Keratinocyte (primary cell): Measurements from ENCODE around the gene KLC1. TPM values are rescaled to one million over a fixed set of nuclear protein-coding genes. Genes with fewer than 3 reads are reported as not detected.

Source experiments
- DNase-seq: peaks from one replicate; pipeline ENCODE4 v3.0.0-alpha.2; 2011; ENCODE audit warnings: low read depth, missing footprints, low spot score
- FAIRE-seq: peaks from 2 replicates; lab custom pipeline; 2011; peaks lifted over from hg19 to GRCh38; lab: Jason Lieb, UNC
- H2AFZ ChIP-seq: 2 replicates; pipeline ENCODE4 v1.6.0; 2012; ENCODE audit warnings: low read length, control low read depth, inconsistent platforms; ENCODE audit not compliant: control insufficient read depth
- H3K27ac ChIP-seq: 2 replicates; pipeline ENCODE4 v1.5.1; 2011; ENCODE audit warnings: low read length; ENCODE audit not compliant: control insufficient read depth, insufficient read depth
- H3K27me3 ChIP-seq: 3 replicates; pipeline ENCODE4 v1.6.0; 2011; ENCODE audit warnings: low read length; ENCODE audit not compliant: control insufficient read depth, insufficient read depth; ENCODE audit errors: extremely low read depth
- H3K36me3 ChIP-seq, 2 experiments: 2 replicates in 1 of 2; 3 replicates in 1 of 2; pipeline ENCODE4 v1.5.1; 2011; ENCODE audit warnings: low read length in 2 of 2, mild to moderate bottlenecking in 1 of 2; ENCODE audit not compliant: control insufficient read depth in 2 of 2, insufficient read depth in 2 of 2; ENCODE audit errors: extremely low read depth in 1 of 2
- H3K4me1 ChIP-seq: 3 replicates; pipeline ENCODE4 v1.5.1; 2011; ENCODE audit warnings: low read length; ENCODE audit not compliant: control insufficient read depth, insufficient read depth; ENCODE audit errors: extremely low read depth
- H3K4me2 ChIP-seq: 3 replicates; pipeline ENCODE4 v1.6.0; 2011; ENCODE audit warnings: low read depth, low read length; ENCODE audit not compliant: control insufficient read depth, insufficient read depth; ENCODE audit errors: extremely low read depth
- H3K4me3 ChIP-seq, 3 experiments: fragments of 200-600 bp in 1 of 3; sonication (generic) in 1 of 3; 2 replicates in 2 of 3; 3 replicates in 1 of 3; pipeline ENCODE4 v1.5.1; 2011 to 2016; ENCODE audit warnings: low read length in 3 of 3, mild to moderate bottlenecking in 3 of 3, control low read depth in 2 of 3, inconsistent platforms in 1 of 3, low read depth in 1 of 3, mixed read lengths in 1 of 3, mixed run types in 1 of 3, moderate library complexity in 1 of 3; ENCODE audit not compliant: control insufficient read depth in 2 of 3, insufficient read depth in 2 of 3; ENCODE audit errors: extremely low read depth in 1 of 3
- H3K79me2 ChIP-seq: 2 replicates; pipeline ENCODE4 v1.6.0; 2012; ENCODE audit warnings: low read length; ENCODE audit not compliant: control insufficient read depth, insufficient read depth
- H3K9ac ChIP-seq: 3 replicates; pipeline ENCODE4 v1.6.0; 2011; ENCODE audit warnings: low read length; ENCODE audit not compliant: control insufficient read depth, insufficient read depth; ENCODE audit errors: extremely low read depth
- H3K9me1 ChIP-seq: 3 replicates; pipeline ENCODE4 v1.6.0; 2011; ENCODE audit warnings: low read length; ENCODE audit not compliant: control insufficient read depth, insufficient read depth; ENCODE audit errors: extremely low read depth
- H3K9me3 ChIP-seq: 2 replicates; pipeline ENCODE4 v1.5.1; 2012; ENCODE audit warnings: low read depth, low read length; ENCODE audit not compliant: control insufficient read depth
- H4K20me1 ChIP-seq: 3 replicates; pipeline ENCODE4 v1.6.0; 2011; ENCODE audit warnings: low read length; ENCODE audit not compliant: control insufficient read depth, insufficient read depth; ENCODE audit errors: extremely low read depth
- CTCF ChIP-seq, 3 experiments: IDR thresholded peaks in 1 of 3; conservative IDR thresholded peaks in 1 of 3; optimal IDR thresholded peaks in 1 of 3; 2 replicates in 2 of 3; 3 replicates in 1 of 3; pipeline versions ENCODE3 to v1.5.1; 2011; ENCODE audit warnings: low read length in 3 of 3, mild to moderate bottlenecking in 3 of 3, moderate library complexity in 2 of 3, control low read depth in 1 of 3, inconsistent platforms in 1 of 3; ENCODE audit not compliant: insufficient read depth in 2 of 3; ENCODE audit errors: extremely low read depth in 1 of 3
- EZH2 ChIP-seq: IDR thresholded peaks from one replicate; pipeline ENCODE4 v1.6.1; 2012; ENCODE audit warnings: inconsistent platforms, mild to moderate bottlenecking, low read length, moderate library complexity
- dilution Hi-C: fragments of 300-500 bp; cut with MboI; formaldehyde crosslinking; loops from one replicate; pipeline ENCODE4 v1.7.0; 2020; ENCODE audit warnings: low sequenced_read_pairs; ENCODE audit not compliant: extremely low pct_ligation_motif_present
- polyA plus RNA-seq, 5 experiments: library from polyadenylated mRNA; depleted of rRNA in 3 of 5; stranded (reverse) in 3 of 5; stranded (forward) in 1 of 5; unstranded in 1 of 5; fragments of >200 nt; gene quantifications; 1 replicate in 1 of 5; 2 replicates in 3 of 5; 3 replicates in 1 of 5; pipeline versions ENCODE4 v1.2.1 to v1.2.3, GENCODE V29; 2011 to 2012; ENCODE audit warnings: missing spikeins in 2 of 5, low read depth in 1 of 5, low replicate concordance in 1 of 5

KLC1 gene
- polyA plus RNA-seq, 1 donor (not counting 4 experiments of a cell fraction or from before 2014, with no cell fraction given), result 130 TPM

- FAIRE-seq (no peak), DNase-seq (no peak)
- Histone ChIP-seq H3K9me1 (no peaks in the 10 kb centered on the region), H3K79me2 (peaks cover 72% of the 10 kb centered on the region), H2AFZ (no peak overlapping the region), H3K4me2 (no peak overlapping the region), H3K4me3 (no peak overlapping the region), H3K4me1 (peaks cover 6% of the 10 kb centered on the region), H3K9ac (no peak overlapping the region), H3K27me3 (no peaks in the 10 kb centered on the region), H3K9me3 (no peaks in the 10 kb centered on the region), H4K20me1 (peaks cover 16% of the 10 kb centered on the region), H3K36me3 (peaks cover 15 to 30% of the 10 kb centered on the region in 2 experiments), H3K27ac (no peak overlapping the region)
- TF ChIP-seq EZH2 (no peak), CTCF (optimal IDR thresholded peaks at IDR 0.05 in 1 of 3, IDR thresholded peaks at IDR 0.05 in 1 of 3, conservative IDR thresholded peaks at IDR 0.05 in 1 of 3; ENCODE audit: extremely low read depth in 1 of 3, insufficient read depth in 2 of 3, low read length in 3 of 3) (no peak)
- dilution Hi-C loops, result no loop called here
Measured at GRCh38 chr14:103725001-103725682, 96.1 kb downstream of the KLC1 start.

GRCh38 chr14:103725739-103726395 is 96.9 kb downstream of the KLC1 start:
- Histone ChIP-seq H3K4me2 (no peak overlapping the region), H3K9ac (no peak overlapping the region), H3K4me1 (peaks cover 6% of the 10 kb centered on the region), H3K9me3 (no peaks in the 10 kb centered on the region), H3K27ac (no peak overlapping the region), H3K36me3 (peaks cover 18 to 37% of the 10 kb centered on the region in 2 experiments), H3K27me3 (no peaks in the 10 kb centered on the region), H2AFZ (no peak overlapping the region), H4K20me1 (peaks cover 16% of the 10 kb centered on the region), H3K9me1 (no peaks in the 10 kb centered on the region), H3K4me3 (no peak overlapping the region), H3K79me2 (peaks cover 65% of the 10 kb centered on the region)
- FAIRE-seq (no peak), DNase-seq (no peak)
- TF ChIP-seq EZH2, result no peak
- no peak for TF ChIP-seq CTCF (optimal IDR thresholded peaks at IDR 0.05 in 1 of 3, IDR thresholded peaks at IDR 0.05 in 1 of 3, conservative IDR thresholded peaks at IDR 0.05 in 1 of 3; ENCODE audit: extremely low read depth in 1 of 3, insufficient read depth in 2 of 3, low read length in 3 of 3)
- dilution Hi-C loops, result no loop called here
